Right cardiac atrium (tissue), 5 donors: ENCODE data around the gene ZNF234. TPM values are rescaled to one million over a fixed set of nuclear protein-coding genes. Genes with fewer than 3 reads are reported as not detected.
A peak's percentile ranks its signal among the peaks of the same experiment; 100 is the strongest.

Source experiments
- ATAC-seq, 2 donors: fragments of 200-7000 bp; cut with Tn5 transposase; one replicate each; pipeline versions ENCODE4 v1.8.0 to v1.9.1; 2020; ENCODE audit warnings: moderate library complexity in 2 of 2, mild to moderate bottlenecking in 1 of 2
- DNase-seq, 3 donors: peaks; one replicate each; pipeline ENCODE4 v3.0.0-alpha.2; 2020
- H3K27ac ChIP-seq: one replicate; pipeline ENCODE4 v1.5.1; 2013; ENCODE audit warnings: mild to moderate bottlenecking, low read length, control low read depth, moderate library complexity
- H3K27me3 ChIP-seq: one replicate; pipeline ENCODE4 v1.6.1; 2013; ENCODE audit not compliant: control insufficient read depth, insufficient read depth
- H3K4me1 ChIP-seq: one replicate; pipeline ENCODE4 v1.6.1; 2013; ENCODE audit warnings: low read length; ENCODE audit not compliant: control insufficient read depth, insufficient read depth
- H3K4me3 ChIP-seq: one replicate; pipeline ENCODE4 v1.5.1; 2013; ENCODE audit warnings: low read length, control low read depth
- H3K9me3 ChIP-seq: one replicate; pipeline ENCODE4 v1.6.1; 2013; ENCODE audit warnings: low read length; ENCODE audit not compliant: control insufficient read depth
- WGBS: extraction: QIAGEN DNeasy Blood & Tissue Kit; methylation state at CpG from one replicate; pipeline ENCODE4 v1.1.7; 2013; 5-methylcytosine and 5-hydroxymethylcytosine counted together
- intact Hi-C, 4 donors: fragments of 100-400 bp; cut with DNase I; formaldehyde crosslinking; loops; one replicate each; pipeline versions ENCODE4 v1.11.0 to v1.14.0; 2022 to 2023
- long read RNA-seq, 4 donors: library from polyadenylated mRNA; unstranded; transcript quantifications; one replicate each; pipeline ENCODE4 v2.0.0, GENCODE V29; 2020 to 2021
- polyA plus RNA-seq: library from polyadenylated mRNA; stranded (reverse); fragments of 200-250 nt; gene quantifications from one replicate; pipeline ENCODE4 v1.2.3, GENCODE V29; 2013
- total RNA-seq, 4 donors: library from RNA; stranded (reverse); fragmentation: NEBNext Ultra II Directional; extraction: Animal tissue kit (Norgen Biotek cat#: 25700); gene quantifications; one replicate each; pipeline ENCODE4 v1.2.1, GENCODE V29; 2021
- donor health status: healthy with polysubstance abuse.
- donor health status: DM: no; HTN: yes; CAD: no.
- donor health status: DM: no; HTN: no; CAD: no.
- donor health status: DM: no; HTN: yes; CAD: no; lungs with severe emphysema.
- donor health status: DM: yes; HTN: yes; CAD: no.

The ZNF234 gene
- total RNA-seq, result 10 to 100 TPM in 1 of 4 donors, 1 to 10 TPM in 3; 9.6 to 10.6 (median 9.9) TPM
- 4.4 TPM for polyA plus RNA-seq
- long read RNA-seq, donor 1, full-length matches to known transcripts, result 10 of 22 reads
- long read RNA-seq, donor 1, partial matches to known transcripts, result 0 of 22 reads
- long read RNA-seq, donor 1, other reads (novel, unspliced or antisense), result 12 of 22 reads
- long read RNA-seq, donor 2, full-length matches to known transcripts, result 3 of 6 reads
- long read RNA-seq, donor 2, partial matches to known transcripts, result 0 of 6 reads
- long read RNA-seq, donor 2, other reads (novel, unspliced or antisense), result 3 of 6 reads
- long read RNA-seq, donor 3, full-length matches to known transcripts, result 27 of 39 reads
- long read RNA-seq, donor 3, partial matches to known transcripts, result 2 of 39 reads
- long read RNA-seq, donor 3, other reads (novel, unspliced or antisense), result 10 of 39 reads
- long read RNA-seq, donor 4, full-length matches to known transcripts, result 1 of 2 reads
- long read RNA-seq, donor 4, partial matches to known transcripts, result 1 of 2 reads
- long read RNA-seq, donor 4, other reads (novel, unspliced or antisense), result 0 of 2 reads

DNA sequence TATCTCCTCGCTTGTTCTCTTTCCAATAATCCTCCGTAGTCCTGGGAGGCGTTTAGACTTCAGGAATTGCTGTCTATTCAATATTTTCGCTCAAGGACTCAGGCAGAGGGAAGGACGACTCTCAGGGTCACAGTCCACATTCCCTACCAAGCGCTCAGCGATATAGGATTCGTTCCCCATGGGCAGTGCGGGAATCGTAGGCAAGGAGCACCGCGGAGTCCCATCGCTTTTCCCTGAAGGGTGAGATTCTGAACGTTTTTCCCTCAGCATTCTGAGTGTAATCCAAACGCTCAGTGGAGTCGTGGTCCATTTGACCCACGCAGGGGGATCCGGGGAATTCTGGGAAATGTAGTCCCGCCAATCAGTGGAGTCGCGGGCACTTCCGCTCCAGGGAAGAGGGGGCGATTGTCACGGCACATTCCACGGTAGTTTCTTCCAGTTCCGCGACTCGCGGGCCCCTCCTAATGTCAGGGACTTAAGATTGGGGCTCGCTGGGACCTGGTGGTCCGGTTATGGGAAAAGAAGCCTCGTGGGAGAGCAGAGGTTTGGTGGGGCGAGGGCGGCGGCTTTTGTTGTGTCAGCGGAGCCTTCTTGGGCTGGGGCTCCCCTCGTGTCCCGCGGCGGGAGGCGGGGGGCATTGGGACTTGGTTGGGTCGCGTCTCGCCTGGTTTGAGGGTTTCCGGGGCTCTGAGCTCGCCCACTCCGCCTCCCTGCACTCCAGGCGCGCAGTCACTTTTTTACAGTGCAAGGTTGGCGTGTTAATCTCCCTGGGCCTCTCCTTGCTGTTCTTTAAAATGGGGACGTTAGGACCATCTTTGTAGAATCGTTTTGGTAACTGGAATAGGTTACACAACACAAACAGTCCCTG is at the start of gene ZNF234:
TSS of gene ZNF234 (plus strand) at position 364 of the 868 bp plus-strand sequence. CDS start 3,079 bp downstream, outside the sequence.
- intact Hi-C loops, result no loop called here
- H3K27ac ChIP-seq, result peak within 1 kb of the TSS; percentile 86
- peak within 1 kb of the TSS; percentile 97 for H3K4me3 ChIP-seq
- H3K27me3 ChIP-seq, result no peaks in the 10 kb centered on the region
- peaks cover 1% of the 10 kb centered on the region for H3K4me1 ChIP-seq
- ATAC-seq, result peak; percentile 98 to 99
- under 1% methylated on average over 52 of the region's 52 CpGs for WGBS
- no peaks in the 10 kb centered on the region for H3K9me3 ChIP-seq
- peak; percentile 87 to 92 (median 89) for DNase-seq

DNA sequence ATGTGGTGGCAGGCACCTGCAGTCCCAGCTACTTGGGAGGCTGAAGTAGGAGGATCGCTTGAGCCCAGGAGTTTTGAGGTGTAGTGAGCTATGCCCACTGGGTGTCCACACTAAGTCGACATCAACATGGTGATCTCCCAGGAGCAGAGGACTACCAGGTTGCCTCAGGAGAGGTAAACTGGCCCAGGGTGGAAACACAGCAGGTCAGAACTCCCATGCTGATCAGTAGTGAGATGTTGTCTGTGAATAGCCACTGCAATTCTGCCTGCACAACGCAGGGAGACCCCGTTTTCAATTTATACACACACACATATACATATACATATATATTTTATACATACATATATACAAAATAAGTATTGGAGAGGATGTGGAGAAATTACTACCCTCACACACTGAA is 49.2 kb upstream of the ZNF234 start:
- Histone ChIP-seq H3K9me3 (no peaks in the 10 kb centered on the region), H3K4me1 (no peaks in the 10 kb centered on the region), H3K27me3 (no peaks in the 10 kb centered on the region), H3K27ac (no peak overlapping the region), H3K4me3 (no peak overlapping the region)
- intact Hi-C loops, result no loop called here
- WGBS, result 66% methylated on average over 4 of the region's 4 CpGs
- DNase-seq (no peak), ATAC-seq (no peak)

DNA sequence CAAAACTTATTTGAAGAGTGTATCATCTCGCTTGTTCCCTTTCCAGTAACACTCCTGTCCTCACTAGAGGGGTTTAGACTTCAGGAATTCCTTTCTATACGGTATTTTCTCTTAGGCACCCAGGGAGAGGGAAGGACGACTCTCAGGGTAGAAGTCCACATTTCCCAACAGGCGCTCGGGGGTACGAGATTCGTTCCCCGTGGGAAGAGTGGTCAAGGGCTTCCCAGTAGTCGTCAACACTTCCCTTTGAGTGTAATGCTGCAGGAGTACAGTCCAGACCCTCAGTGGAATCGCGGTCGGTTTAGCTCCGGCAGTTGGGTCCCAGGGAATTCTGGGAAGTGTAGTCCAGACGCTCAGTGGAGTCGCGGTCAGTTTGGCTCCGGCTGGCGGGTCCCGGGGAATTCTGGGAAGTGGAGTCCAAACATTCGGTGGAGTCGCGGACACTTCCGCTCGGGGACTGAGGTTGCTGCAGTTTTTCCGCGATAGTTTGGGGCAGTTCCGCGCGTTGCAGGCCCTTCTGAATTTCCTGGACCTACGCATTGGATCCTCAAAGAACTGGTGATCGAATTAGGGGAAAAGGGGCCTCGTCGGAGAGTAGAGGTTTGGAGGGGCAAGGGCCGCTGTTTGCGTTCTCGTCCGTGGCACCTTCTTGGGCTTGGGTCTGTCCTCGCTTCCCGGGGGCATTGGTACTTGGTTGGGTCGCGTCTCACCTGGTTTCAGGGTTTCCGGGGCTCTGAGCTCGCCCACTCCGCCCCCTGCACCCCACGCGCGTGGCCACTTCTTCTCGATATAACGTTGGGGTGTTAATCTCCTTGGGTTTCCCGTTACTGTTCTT is 47.2 kb upstream of the ZNF234 start, which contains the start of gene ZNF224:
TSS of gene ZNF224 (plus strand) at position 431 of the 835 bp plus-strand sequence. CDS start 3,513 bp downstream, outside the sequence.
- DNase-seq, result peak; percentile 91 to 95 (median 95)
- peak; percentile 99 for ATAC-seq
- intact Hi-C loops, result loop anchor here in 1 of 4 donors (2.0 kb wide), 1 partner anchor 19 kb away; the partner anchor contains the start of gene ZNF225
- WGBS, result under 1% methylated on average over 50 of the region's 50 CpGs
- H3K9me3 ChIP-seq, result no peaks in the 10 kb centered on the region
- H3K27me3 ChIP-seq, result no peaks in the 10 kb centered on the region
- H3K4me3 ChIP-seq, result peak within 1 kb of the TSS; percentile 78
- H3K27ac ChIP-seq, result peak within 1 kb of the TSS; percentile 77
- H3K4me1 ChIP-seq, result no peaks in the 10 kb centered on the region

DNA sequence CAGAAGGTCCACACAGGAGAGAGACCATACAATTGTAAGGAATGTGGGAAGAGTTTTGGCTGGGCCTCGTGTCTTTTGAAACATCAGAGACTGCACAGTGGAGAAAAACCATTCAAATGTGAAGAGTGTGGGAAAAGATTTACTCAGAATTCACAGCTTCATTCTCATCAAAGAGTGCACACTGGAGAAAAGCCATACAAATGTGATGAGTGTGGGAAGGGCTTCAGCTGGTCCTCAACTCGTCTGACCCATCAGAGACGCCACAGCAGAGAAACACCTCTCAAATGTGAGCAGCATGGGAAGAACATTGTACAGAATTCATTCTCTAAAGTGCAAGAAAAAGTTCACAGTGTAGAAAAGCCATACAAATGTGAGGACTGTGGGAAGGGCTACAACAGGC is 33.6 kb upstream of the ZNF234 start:
- DNase-seq (no peak), ATAC-seq (no peak)
- no peak overlapping the region for H3K27ac ChIP-seq
- no peaks in the 10 kb centered on the region for H3K27me3 ChIP-seq
- H3K4me1 ChIP-seq, result no peaks in the 10 kb centered on the region
- no peak overlapping the region for H3K4me3 ChIP-seq
- intact Hi-C loops, result no loop called here
- 98% methylated on average over 3 of the region's 3 CpGs for WGBS
- peaks cover 14% of the 10 kb centered on the region for H3K9me3 ChIP-seq

DNA sequence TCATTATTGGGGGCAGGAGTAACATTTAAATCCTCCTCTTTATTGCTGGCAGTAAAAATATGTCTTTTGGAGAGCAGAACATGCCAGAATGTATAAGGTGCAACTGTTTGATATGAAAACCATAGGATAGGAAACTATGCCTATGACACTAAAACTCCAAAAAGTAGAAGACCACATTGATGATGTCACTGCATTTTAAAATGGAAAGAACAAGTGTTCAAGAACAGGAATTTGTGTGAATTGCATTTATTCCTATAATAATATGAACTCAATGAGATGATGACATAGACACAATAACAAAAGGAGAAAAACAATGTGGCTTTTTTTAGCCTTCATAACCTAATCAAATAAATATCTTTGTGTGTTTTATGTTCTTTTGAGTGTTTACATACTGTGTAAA is 31.9 kb upstream of the ZNF234 start:
- no peaks in the 10 kb centered on the region for H3K27me3 ChIP-seq
- no peak overlapping the region for H3K4me3 ChIP-seq
- DNase-seq, result no peak
- H3K4me1 ChIP-seq, result no peaks in the 10 kb centered on the region
- ATAC-seq, result no peak
- peaks cover 14% of the 10 kb centered on the region for H3K9me3 ChIP-seq
- H3K27ac ChIP-seq, result no peak overlapping the region
- intact Hi-C loops, result no loop called here

DNA sequence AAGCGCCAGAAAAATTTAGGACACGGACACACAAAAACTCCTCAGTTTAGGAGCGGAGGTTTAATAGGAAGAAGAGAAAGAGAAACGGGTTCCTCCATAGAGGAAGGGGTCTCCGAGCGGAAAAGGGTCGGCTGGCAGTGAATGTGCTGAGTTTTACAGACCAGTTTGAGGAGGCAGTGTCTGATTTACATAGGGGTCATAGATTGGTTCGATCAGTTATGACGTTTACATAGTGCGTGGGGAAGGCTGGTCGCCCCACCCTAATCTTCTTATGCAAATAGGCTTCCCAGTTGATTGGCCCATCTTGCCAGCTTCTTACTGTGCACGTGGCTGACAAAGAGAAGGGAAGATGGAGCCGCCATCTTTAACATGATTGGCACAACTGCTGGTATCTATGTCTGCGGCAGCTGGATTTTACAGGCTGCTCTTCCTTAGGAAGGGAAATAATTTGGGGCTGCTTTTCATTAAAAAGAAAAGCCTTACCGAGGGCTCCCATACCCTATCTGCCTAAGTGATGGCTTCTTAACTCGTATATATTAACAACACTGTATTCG is 29.4 kb upstream of the ZNF234 start:
- Histone ChIP-seq H3K4me1 (no peaks in the 10 kb centered on the region), H3K4me3 (peak overlapping the region; percentile 95), H3K9me3 (peaks cover 9% of the 10 kb centered on the region), H3K27ac (no peak overlapping the region), H3K27me3 (no peaks in the 10 kb centered on the region)
- 11% methylated on average over 17 of the region's 17 CpGs for WGBS
- ATAC-seq (peak in 1 of 2 donors; percentile 22), DNase-seq (peak in 1 of 3 donors; percentile 18)
- intact Hi-C loops, result loop anchor here in 2 of 4 donors (2.0 to 10.0 kb wide), 3 partner anchors 17 to 53 kb away; partner anchors contain the start of genes ZNF226 (in 2 of the 2) and ZNF224 (in 1 of the 2)

DNA sequence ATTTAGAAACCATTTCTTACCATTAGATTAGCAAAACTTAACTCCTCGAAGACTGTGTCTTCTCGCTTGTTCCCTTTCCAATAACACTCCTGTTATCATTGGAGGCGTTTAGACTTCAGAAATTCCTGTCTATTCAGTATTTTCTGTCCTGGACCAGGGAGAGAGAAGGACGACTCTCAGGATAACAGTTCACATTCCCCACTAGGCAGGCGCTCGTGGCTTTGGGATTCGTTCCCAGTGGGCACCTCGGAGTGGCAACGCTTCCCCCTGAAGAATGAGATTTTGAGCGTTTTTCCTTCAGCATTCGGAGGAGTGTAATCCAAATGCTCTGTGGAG is 28.6 kb upstream of the ZNF234 start:
- WGBS, result under 1% methylated on average over 11 of the region's 11 CpGs
- no peak for DNase-seq
- intact Hi-C loops, result loop anchor here in 2 of 4 donors (2.0 to 10.0 kb wide), 3 partner anchors 18 to 52 kb away; partner anchors contain the start of genes ZNF226 (in 2 of the 2) and ZNF224 (in 1 of the 2)
- H3K4me3 ChIP-seq, result peak overlapping the region; percentile 95
- H3K27ac ChIP-seq, result peak overlapping the region; percentile 79
- no peak for ATAC-seq
- H3K27me3 ChIP-seq, result no peaks in the 10 kb centered on the region
- peaks cover 3% of the 10 kb centered on the region for H3K9me3 ChIP-seq
- H3K4me1 ChIP-seq, result no peaks in the 10 kb centered on the region

DNA sequence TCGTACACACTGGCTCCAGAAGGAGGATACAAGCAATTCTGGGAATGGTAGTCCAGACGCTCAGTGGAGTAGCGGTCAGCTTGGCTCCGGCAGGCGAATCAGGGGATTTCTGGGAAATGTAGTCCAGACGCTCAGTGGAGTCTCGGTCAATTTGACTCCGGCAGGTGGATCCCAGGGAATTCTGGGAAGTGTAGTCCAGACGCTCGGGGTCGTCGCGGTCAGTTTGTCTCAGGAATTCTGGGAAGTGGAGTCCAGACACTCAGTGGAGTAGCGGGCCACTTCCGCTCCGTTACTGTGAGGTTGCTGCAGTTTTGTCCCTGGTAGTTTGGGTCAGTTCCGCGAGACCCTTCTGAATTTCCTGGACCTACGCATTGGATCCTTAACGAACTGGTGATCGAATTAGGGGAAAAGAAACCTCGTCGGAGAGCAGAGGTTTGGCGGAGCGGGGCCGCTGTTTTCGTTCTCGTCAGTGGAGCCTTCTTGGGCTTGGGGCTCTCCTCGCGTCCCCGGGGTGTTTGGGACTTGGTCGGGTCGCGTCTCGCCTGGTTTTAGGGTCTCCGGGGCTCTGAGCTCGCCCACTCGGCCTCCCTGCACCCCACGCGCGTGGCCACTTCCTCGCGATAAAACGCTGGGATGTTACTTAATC is 28.1 kb upstream of the ZNF234 start, which contains the start of gene ZNF225:
TSS of gene ZNF225 (plus strand) at position 262 of the 646 bp plus-strand sequence. CDS start 2,429 bp downstream, outside the sequence.
- H3K27ac ChIP-seq, result peak within 1 kb of the TSS; percentile 79
- no peaks in the 10 kb centered on the region for H3K27me3 ChIP-seq
- ATAC-seq (peak; percentile 99), DNase-seq (peak; percentile 94 to 96 (median 96))
- intact Hi-C loops, result loop anchor here in 2 of 4 donors (2.0 to 10.0 kb wide), 3 partner anchors 18 to 52 kb away; partner anchors contain the start of genes ZNF226 (in 2 of the 2) and ZNF224 (in 1 of the 2)
- under 1% methylated on average over 44 of the region's 44 CpGs for WGBS
- H3K4me3 ChIP-seq, result peak within 1 kb of the TSS; percentile 95
- no peaks in the 10 kb centered on the region for H3K4me1 ChIP-seq
- H3K9me3 ChIP-seq, result no peaks in the 10 kb centered on the region

DNA sequence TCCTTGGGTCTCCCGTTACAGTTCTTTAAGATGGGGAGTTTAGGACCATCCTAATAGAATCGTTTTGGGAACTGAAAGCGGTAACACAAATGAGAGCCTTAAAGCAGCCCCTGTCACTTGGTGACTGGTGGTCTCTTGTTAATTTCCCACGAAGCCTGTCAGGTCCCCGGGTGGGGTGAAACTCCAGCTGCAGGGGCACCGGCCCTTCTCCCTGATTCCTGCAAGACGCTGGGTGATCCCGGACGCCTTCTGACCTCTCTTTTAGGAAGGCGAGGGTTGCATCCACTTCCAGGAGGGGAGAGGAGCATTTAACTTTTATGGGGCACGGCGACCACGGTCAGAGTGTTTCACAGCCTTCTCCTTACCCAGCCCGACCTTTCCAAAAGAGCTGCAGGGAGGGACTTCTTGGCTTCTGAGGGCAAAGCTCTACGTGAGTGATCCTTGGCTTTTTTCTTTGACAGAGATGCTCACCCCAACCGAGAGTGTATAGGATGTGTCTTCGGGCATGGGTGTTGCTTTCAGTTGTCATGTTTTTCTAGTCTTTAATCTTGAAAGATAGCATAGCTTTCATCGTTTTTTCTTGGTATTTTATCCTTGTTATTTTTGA is 27.5 kb upstream of the ZNF234 start:
- H3K27me3 ChIP-seq, result no peaks in the 10 kb centered on the region
- intact Hi-C loops, result loop anchor here in 2 of 4 donors (2.0 to 10.0 kb wide), 3 partner anchors 19 to 51 kb away; partner anchors contain the start of genes ZNF226 (in 2 of the 2) and ZNF224 (in 1 of the 2)
- DNase-seq (peak in 1 of 3 donors; percentile 63), ATAC-seq (peak in 1 of 2 donors; percentile 5)
- no peaks in the 10 kb centered on the region for H3K4me1 ChIP-seq
- no peaks in the 10 kb centered on the region for H3K9me3 ChIP-seq
- H3K27ac ChIP-seq, result peak overlapping the region; percentile 71
- H3K4me3 ChIP-seq, result peak overlapping the region; percentile 84
- WGBS, result 2% methylated on average over 18 of the region's 18 CpGs
